ENCODE data around the gene TBC1D1.

TBC1D1 gene

DNA sequence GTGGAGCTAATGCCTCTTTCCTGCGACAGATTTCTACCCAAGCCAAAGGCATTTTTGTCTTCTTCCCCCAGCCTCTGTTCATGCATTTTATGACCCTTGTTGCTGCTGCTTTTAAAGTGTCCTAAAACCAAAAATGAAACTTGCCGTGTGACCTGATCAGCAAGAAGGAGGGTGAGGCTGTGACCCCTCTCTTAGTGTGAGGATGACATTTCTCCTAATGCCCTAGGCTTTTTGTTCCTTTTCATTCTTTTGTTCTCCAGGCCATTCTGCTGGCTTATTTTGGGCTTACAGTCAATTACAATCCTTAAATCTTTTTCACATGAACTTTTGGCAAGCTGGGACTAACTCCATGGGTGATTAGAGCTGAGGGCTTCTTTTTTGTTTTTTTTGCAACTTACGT is 103.7 kb downstream of the TBC1D1 start:
- no peak overlapping the region for H3K4me3 ChIP-seq (ENCODE audit: low read length)
- DNase-seq (ENCODE audit: low read depth) = no peak
- TF ChIP-seq, protein P1, sequence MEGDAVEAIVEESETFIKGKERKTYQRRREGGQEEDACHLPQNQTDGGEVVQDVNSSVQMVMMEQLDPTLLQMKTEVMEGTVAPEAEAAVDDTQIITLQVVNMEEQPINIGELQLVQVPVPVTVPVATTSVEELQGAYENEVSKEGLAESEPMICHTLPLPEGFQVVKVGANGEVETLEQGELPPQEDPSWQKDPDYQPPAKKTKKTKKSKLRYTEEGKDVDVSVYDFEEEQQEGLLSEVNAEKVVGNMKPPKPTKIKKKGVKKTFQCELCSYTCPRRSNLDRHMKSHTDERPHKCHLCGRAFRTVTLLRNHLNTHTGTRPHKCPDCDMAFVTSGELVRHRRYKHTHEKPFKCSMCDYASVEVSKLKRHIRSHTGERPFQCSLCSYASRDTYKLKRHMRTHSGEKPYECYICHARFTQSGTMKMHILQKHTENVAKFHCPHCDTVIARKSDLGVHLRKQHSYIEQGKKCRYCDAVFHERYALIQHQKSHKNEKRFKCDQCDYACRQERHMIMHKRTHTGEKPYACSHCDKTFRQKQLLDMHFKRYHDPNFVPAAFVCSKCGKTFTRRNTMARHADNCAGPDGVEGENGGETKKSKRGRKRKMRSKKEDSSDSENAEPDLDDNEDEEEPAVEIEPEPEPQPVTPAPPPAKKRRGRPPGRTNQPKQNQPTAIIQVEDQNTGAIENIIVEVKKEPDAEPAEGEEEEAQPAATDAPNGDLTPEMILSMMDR (IDR thresholded peaks at IDR 0.05; ENCODE audit: insufficient read depth, low read depth, low read length, missing control alignments) = no peak

DNA sequence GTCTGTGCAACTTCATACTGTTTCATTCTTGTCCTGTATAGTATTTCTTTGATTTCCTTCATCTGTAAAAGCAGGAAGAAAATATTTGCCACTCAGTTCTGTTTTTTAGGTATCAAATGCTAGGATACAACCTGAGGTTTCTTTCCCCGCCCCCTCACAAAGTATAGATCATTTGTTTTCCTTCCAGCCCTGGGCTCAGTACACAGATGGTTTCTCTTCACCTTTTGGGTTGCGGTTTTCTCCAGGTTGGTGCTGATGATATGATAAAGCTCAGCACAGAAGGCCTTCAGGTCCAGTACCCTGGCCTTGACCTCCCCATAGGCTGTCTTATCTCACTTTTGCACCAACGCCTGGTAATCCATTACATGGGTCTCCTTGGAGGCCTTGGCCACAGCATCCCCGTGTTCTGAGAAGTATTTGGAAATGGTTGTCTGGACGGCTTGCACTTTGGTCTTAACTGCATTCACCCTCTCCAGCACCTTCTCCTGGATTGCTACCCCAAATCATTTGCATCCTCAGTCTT is 104.5 kb downstream of the TBC1D1 start:
- TF ChIP-seq, protein P1 (IDR thresholded peaks at IDR 0.05; ENCODE audit: insufficient read depth, low read depth, low read length, missing control alignments) = no peak
- no peak for DNase-seq (ENCODE audit: low read depth)
- no peak overlapping the region for H3K4me3 ChIP-seq (ENCODE audit: low read length)

DNA sequence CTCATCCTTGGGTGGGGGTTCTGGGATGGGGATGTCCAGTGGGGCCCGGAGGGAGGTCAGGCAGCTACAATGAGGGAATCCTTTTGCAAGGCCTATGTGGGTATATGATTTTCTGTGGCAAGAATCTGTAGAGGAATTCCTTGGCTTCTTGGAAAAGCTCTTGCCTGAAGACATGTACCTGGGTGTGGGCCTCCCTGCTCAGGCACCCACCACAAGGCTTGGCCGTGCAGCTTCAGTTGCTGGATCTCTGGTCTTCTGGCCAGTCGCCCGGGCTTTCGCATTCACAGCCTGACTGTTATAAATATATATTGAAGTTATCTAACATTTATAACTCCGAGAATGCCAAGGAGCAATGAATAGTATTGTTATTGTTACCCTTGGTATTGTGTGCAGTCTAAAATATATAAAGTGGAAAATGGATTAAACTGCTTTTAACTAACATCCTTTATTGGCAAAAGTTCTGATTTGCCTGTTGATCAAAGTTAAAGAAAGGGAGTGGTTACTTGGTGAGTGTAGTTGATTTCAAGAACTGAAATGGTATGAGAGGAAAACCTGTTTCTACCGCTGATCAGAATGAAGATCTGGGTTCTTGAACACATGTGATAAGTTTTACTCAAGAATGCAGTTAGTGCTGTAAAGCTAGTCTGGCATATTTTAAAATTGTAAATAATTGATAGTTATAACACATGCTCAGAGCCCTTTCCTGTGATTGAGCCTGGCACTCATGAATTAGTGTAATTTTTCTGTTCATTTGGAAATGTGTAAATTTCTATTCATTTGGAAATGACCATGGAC is 105.3 kb downstream of the TBC1D1 start:
- TF ChIP-seq, protein P1 (IDR thresholded peaks at IDR 0.05; ENCODE audit: insufficient read depth, low read depth, low read length, missing control alignments) = no peak
- no peak overlapping the region for H3K4me3 ChIP-seq (ENCODE audit: low read length)
- no peak for DNase-seq (ENCODE audit: low read depth)

DNA sequence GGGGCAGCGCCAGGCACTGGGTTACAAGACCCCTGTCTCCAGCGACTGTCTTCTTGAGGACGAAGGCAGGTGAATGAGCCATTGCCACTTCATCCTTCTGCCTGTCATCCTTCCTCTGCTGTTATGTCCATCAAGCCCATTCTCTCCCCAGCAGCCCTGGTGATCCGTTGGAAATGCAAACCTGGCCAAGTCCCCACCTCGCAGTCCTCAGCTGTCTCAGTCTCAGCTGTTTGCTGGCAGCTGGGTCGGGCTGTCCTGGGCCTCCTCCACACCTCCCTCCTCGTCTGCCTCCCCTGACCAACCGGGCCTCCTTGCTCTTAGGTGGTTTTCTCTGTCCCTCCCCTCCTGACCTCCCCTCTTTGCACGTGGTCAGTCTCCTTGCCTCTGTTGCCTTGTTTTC is 107.3 kb downstream of the TBC1D1 start:
- no peak overlapping the region for H3K4me3 ChIP-seq (ENCODE audit: low read length)
- TF ChIP-seq, protein P1 (IDR thresholded peaks at IDR 0.05; ENCODE audit: insufficient read depth, low read depth, low read length, missing control alignments) = no peak
- DNase-seq (ENCODE audit: low read depth) = no peak

DNA sequence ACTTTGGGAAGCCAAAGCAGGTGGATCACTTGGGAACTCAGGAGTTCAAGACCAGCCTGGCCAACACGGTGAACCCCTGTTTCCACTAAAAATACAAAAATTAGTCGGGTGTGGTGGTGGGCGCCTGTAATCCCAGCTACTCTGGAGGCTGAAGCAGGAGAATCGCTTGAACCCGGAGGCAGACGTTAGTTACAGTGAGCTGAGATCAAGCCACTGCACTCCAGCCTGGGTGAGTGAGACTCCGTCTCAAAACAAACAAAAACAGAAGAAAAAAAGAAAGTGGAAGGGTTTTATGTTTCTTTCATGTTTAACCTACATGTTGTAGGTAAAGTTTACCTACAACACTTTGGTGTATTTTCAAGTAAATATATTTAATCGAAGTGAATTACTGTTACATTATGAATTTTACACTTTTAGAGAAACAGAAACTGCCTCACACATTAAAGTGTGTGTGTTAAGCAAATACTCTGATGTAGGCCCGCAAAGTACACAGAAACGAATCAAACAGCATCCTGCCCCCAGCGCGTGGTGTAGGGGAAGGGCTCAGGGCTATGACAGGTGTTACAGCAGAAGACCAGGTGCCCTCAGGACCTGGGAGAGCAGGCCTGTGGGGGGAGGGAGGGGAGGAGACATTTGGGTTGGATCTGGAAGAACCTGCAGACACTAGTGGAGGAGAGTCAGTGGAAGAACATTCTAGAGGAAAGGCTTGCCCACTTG is 108.3 kb downstream of the TBC1D1 start:
- DNase-seq (ENCODE audit: low read depth) = no peak
- H3K4me3 ChIP-seq (ENCODE audit: low read length) = no peak overlapping the region
- TF ChIP-seq, protein P1 (IDR thresholded peaks at IDR 0.05; ENCODE audit: insufficient read depth, low read depth, low read length, missing control alignments) = no peak

DNA sequence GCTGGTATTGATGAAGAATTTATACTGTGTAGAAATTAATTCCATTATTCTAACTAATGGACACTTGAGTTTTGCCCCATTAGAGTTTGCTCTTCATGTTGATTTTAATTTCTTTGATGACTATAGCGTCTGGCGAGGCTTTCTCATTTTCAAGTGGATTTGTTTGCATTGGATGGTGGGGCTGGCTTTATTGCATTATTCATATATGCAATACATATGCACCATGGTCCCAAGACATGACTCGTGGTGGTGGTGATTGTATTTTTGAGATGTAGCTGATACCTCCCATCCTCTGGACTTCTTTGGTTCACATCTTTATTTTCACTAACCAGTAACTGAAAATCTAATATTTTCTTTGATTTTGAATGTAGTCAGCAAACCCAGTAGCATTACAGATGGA is 109.1 kb downstream of the TBC1D1 start:
- DNase-seq (ENCODE audit: low read depth) = no peak

More for the DNA sequence above, 109.1 kb downstream of the TBC1D1 start:
- TF ChIP-seq, protein P1 (IDR thresholded peaks at IDR 0.05; ENCODE audit: insufficient read depth, low read depth, low read length, missing control alignments) = no peak
- no peak overlapping the region for H3K4me3 ChIP-seq (ENCODE audit: low read length)
